Left ventricle myocardium superior (tissue), 1 donor: ENCODE measurements around the gene SNX14. TPM values are rescaled to one million over a fixed set of nuclear protein-coding genes. Genes with fewer than 3 reads are reported as not detected.

Source experiments
- ATAC-seq: fragments of 200-7000 bp; cut with Tn5 transposase; one replicate; pipeline ENCODE4 v1.9.1; 2020; ENCODE audit warnings: mild to moderate bottlenecking, moderate library complexity
- DNase-seq: peaks from one replicate; pipeline ENCODE4 v3.0.0-alpha.2; 2020
- intact Hi-C: fragments of 100-400 bp; cut with micrococcal nuclease; formaldehyde crosslinking; loops from one replicate; pipeline ENCODE4 v1.11.0; 2022
- total RNA-seq: library from RNA; stranded (reverse); fragmentation: NEBNext Ultra II Directional; extraction: Animal tissue kit (Norgen Biotek cat#: 25700); gene quantifications from one replicate; pipeline ENCODE4 v1.2.1, GENCODE V29; 2021
- donor health status: DM: no; HTN: yes; CAD: no; lungs with severe emphysema.

Gene SNX14
- total RNA-seq, 1 donor from 2014 or later: 28.8 TPM

DNA sequence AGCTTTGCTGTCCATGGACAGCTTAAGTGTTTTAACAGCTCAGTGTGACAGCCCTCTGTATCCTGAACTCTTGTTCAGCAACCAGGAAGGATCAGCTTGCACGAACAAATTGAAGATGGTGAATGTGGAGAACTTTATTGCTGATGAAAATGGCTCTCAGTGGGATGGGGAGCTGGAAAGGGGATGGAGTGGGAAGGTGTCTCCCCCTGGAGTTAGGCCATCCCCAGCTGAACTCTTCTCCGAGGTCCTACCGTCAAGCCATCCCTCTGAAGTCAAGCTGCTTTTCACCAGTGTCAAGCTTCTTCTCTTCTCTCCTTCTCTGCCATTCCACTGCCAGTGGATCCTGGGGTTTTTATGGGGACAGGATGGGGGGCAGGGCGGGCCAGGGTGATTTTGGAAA lies 117.1 kb downstream of the SNX14 start:
- DNase-seq (no peak), ATAC-seq (no peak)
- intact Hi-C loops: no loop called here

DNA sequence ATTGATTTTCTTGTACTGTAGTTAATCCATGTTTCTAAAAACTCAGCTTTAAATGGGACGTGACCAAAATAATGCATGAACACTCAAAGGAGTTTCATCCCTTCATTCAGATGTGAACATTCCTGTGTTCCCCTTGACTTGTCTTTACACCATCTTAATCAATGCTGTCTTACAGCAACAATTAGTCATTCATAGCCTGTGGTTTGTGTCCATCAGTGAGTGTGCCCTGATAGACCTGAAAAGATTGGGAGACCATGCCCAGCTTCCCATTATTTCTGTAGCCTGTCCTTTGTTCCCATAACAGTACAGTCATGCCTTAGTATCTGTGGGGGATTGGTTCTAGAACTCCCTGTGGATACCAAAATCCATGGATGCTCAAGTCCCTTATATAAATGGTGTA lies 119.9 kb downstream of the SNX14 start:
- intact Hi-C loops: no loop called here
- DNase-seq: no peak
- ATAC-seq: no peak

DNA sequence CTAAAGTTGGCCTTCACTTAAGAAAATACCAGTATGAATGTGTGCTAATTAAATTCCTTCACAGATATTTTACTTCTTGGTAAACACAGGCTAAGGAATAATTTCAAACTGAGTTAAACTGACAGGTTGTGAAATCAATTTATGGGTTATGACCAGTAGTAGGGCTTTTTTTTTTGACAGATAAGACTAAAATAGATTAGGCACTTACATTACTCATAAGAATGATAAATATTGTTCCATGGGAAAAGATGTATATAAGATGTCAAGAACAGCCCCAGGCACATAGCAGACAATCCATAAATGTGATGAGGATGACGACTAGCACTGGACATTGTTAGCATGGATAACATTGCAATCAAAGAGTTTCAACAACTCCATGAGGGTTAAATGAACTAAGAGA lies 120.9 kb downstream of the SNX14 start:
- ATAC-seq: no peak
- intact Hi-C loops: no loop called here
- no peak for DNase-seq

DNA sequence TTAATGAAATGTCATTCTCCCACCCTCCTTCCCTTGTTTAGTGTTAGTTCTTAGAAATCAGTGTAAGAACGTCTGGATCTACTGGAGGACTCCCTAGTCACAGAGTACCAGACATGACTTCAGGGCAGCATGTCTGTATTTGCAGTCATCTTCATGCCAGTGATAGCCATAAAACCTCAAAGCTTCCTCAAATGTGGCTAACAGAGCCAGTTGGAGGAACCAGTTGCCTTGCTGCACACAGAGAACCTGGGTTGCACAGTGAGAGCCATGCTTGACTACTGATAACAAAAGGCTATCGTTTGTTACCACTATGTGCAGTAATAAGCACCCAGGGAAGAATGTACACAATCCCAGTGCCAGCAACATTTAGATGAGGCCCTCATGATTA lies 123.6 kb downstream of the SNX14 start:
- no peak for ATAC-seq
- DNase-seq: no peak
- intact Hi-C loops: no loop called here

DNA sequence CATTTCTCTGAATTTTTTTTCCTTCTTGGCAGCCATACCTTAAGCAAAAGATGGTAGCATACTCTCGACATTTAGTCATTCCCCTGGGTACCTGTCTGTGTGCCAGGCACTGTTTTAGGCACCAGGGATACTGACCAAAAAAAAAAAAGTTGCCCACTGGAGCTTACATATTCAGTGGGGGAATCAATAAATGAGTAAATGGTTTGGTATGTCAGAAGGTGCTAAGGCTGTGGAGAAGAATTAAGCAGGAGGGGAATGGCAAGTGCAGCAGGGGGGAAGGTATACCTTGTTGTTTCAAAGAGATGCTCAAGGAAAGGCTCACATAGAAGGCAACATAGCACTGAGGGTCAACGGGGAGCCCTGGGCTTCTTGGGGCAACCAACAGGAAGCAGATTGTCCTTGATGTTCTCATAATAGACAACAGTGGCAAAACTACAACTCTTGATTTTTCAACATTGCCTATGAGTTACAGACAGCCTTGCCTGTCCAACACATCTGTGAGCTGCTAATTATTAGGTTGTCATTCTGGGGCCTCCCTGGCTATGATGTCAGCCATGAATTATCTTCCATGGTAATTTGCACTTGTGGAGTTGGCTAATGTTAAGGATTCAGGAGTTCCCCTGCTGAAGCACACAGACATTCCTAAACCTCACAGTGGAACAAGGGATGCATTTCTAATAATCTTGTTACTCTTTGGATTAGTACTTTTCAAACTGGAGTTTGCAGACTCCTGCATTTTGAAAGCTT lies 124.2 kb downstream of the SNX14 start:
- DNase-seq (no peak), ATAC-seq (no peak)
- intact Hi-C loops: no loop called here

DNA sequence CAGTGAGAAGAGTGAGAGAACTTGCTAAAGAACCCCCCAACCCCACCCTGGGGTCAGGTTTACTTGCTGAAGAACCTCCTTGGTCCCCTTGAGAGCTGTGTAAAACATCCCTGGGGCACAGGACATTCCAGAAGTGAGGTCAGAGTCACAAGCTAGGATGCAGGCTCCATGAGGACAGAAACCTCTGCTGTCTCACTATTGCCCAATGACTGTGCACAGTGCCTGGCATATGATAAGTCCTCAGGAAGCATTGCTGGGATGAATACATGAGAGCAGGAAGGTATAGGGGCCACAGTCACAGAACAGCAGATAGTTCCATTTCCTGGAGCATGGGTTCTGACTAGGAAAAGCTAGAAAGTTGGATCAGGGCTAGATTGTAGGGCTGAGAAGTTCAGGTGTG lies 125.3 kb downstream of the SNX14 start:
- ATAC-seq (no peak), DNase-seq (no peak)
- intact Hi-C loops: no loop called here

DNA sequence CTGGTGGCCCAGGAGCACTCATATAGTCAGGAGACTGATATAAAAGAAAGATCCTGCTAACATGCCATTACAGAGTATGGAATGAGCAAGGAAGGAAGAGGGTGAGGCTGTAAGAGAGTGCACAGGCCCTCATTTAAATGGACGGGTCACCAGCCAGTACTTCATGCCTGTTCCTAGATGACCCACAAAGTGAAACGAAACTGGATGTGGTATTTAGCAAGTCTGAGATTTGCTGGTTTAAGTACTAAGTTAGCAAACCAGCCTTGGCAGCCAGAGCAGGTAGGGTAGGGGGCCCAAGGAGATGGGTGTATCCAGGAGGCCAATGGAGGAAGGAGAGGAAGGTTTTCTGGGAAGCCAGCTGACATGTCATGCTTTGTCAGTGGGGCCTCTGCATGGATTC lies 127.9 kb downstream of the SNX14 start:
- ATAC-seq: no peak
- intact Hi-C loops: no loop called here
- DNase-seq: no peak

DNA sequence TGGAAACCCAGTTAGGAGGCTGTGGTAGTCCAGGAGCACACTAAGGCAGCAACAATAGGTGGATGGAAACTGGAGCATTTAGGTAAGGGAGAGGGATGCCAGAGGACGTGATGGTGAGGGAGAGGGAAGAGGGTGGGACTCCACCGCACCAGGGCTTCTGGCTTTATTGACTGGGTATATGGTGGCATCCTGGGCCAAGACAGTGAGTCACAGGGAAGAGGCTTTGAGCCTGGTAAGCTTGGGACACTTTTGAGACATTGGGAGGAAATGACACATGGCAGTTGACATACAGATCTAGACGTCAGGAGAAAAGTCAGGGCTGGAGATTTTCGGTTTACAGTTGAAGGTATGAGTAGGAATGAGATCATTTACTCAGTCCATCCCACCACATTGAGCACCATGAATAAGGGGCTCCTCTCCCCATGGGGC lies 128.9 kb downstream of the SNX14 start:
- DNase-seq: no peak
- intact Hi-C loops: no loop called here

DNA sequence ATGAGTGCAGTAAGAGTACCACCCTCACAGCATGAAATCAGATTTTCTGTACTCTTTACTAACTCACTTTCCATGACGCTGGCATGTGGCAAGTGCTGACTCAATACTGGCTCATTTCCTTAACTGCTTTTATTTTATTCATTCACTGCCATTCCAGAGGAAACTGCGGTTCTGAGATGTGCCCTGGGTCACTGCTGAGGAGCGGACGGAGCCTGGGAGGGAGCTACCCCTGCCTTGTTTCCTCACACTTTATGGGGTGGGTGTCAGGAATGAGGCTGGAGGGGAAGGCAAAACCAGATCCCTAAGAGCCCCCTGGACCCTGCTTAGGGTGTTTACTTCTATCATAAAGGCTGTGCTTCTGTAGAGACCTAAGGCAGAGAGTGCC lies 129.4 kb downstream of the SNX14 start:
- no peak for ATAC-seq
- no peak for DNase-seq
- intact Hi-C loops: no loop called here

More for the DNA sequence above, 128.9 kb downstream of the SNX14 start:
- ATAC-seq: no peak

DNA sequence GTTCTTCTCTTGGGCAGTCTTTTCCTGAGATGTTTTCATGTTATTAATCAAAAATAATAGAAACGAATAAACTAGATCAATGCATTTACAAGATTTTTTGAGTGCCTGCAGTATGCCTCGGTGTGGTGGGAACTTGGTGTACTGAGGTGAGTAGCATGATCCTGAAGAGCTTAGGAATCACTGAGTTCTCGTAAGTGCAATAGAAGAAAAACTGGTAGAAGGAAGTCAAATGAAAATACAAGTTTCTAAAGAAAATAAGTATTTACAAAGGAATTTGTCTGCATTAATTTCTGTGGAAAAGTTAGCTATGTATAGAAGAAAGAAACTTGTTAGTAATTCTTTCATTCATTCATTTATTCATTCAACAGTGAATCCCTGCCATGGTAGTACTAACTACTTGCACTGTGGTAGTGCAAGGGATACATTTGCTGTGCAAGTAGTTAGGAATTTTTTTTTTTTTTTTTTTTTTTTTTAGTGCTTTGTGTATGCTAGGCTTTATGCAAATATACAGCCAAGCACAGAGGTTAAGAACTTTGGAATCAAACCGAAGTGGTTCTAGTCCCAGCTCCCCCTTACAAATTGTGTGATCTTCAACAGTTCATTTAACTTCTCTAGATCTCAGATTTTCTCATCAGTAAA lies 129.9 kb downstream of the SNX14 start:
- ATAC-seq (no peak), DNase-seq (no peak)
- intact Hi-C loops: no loop called here

DNA sequence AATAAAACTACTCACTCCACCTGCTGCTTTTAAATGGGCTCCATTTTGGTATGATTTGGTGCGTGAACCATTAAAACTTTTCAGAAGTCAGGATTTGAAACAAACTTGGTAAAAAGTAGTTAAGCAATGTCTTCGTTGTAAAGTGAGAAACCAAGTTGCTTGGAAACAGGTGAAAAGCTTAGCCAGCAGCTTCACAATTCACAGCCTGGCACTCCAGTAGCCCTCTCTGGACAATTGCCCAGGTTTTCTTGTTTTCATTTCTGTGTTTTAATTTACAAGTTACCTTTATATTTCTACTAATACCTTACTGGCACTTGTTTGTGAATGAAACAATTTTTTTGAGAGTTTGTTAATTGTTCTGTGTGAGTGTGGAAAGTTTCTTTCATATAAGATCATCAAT lies 131.0 kb downstream of the SNX14 start:
- intact Hi-C loops: no loop called here
- ATAC-seq (no peak), DNase-seq (no peak)

DNA sequence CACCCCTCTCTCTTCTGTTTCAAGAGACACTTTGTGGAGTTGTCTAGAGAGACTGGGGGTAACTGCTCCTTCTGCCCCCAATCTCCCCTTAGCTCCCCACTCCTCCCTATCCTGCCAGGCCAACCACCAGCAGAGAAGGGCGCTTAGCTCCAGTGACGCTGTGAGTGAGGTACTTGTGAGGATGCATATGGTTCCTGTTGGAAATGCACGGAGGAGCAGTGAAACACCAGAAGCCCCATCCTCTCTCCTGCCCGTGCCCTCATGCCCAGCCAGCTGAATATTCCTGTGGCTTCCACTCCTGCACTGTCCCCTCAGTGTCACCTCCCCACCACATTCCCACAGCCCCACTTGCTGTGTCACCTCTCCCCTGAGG lies 131.9 kb downstream of the SNX14 start:
- DNase-seq (no peak), ATAC-seq (no peak)
- intact Hi-C loops: no loop called here

DNA sequence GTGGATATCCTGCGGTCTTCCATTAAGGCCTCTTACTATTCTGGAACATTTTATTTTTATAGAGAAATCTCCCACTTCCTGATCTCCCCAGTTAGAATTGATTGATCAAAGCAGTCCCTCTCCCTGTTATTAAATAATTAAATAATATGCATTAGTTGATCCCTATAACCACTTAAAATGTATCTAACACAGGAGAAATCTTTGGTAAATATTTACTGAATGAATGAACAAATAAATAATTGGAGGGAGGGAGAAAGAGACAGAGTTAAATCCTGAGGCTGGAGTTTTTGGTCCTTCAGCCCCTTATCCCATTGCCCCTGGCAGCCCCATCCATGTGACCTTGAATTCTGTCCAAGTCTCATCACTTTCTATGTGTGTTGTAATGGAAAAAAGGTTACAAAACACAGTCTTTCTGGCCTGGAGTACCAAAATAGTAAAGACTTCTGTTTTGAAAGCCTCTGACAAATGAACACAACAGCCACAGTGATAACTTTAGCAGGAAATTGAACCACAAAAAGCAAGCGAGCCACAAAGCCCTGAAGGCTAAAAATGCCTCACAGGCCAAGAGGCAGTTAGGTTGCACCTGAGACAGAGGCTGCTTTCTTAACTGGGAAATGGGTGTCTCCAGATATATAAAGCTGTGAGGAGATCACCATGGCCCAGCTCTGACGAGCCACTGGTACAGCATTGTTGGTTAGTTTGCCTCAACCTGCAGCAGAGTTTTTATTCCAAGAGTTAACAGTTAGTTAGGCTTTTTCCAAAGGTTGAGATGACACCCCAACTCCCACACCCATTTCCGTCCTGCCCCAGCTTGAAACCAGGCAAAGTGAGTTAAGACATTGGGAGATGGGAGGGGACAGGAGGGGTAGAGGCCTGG lies 132.5 kb downstream of the SNX14 start:
- intact Hi-C loops: no loop called here
- DNase-seq: no peak
- peak; percentile 59 for ATAC-seq

DNA sequence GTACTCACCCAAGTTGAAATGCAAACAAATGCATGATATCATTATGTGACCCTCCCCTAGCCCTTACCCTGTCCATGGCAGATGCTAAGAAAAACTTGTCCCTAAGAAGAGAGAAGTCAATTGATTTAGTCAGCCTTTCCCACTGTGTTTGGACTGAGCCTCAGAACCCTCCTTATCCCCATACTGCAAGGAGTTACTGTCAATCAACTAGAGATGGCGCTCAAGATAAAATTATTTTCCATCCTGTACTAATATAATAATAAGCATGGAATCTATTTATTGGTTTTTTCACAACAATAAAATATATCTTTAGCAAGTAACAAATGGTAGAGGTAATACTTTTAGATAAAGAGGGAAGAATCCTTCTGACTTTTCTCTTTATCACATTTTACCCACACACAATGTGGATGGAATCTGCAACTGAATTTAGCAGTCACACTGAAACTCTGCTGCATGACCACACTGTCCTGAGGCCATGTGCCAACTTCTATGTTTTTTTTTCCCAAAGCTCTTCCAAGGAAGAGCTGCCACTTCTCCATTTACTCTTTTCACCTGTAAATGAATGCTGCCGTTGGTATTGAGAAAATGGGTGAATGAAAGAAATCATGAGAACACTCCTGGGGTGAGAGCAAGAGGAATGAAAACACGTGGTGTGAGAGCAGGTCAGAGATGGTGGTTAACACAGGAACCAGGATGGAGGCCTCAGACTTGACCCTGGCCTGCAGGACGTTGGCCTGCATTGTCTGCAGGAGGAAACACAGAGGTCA lies 133.3 kb downstream of the SNX14 start:
- peak; percentile 40 for ATAC-seq
- intact Hi-C loops: no loop called here
- DNase-seq: no peak

DNA sequence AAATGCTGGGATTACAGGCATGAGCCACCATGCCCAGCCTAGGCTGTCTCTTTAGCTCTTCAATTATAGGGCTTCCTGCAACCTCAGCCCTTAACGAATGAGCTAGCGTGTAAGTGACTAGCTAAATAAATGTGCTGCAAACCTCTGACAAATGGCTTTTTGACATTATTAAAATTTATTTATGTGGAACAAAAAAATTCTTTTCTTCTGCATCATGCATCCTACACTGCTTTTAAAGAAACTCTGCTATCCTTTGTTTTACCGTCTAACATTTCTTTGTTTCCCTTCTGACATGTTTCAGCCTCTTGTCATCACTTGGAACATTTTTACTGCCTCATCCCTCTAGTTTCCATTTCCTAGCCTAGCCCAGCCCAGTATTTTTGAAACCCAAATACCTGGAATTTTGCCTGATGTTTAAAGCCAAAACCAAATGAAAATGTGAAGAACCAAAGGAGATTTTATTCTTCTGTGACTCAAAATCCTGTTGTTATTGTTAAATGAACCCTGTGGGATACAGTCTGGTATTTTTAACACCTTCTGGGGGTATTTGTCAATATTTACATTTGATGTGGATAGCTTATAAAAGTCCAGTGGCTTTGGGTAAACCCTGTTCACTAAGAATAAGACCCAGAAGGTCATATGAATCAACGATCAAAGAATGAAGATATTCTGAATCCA lies 134.3 kb downstream of the SNX14 start:
- ATAC-seq (peak; percentile 64), DNase-seq (no peak)
- intact Hi-C loops: no loop called here

DNA sequence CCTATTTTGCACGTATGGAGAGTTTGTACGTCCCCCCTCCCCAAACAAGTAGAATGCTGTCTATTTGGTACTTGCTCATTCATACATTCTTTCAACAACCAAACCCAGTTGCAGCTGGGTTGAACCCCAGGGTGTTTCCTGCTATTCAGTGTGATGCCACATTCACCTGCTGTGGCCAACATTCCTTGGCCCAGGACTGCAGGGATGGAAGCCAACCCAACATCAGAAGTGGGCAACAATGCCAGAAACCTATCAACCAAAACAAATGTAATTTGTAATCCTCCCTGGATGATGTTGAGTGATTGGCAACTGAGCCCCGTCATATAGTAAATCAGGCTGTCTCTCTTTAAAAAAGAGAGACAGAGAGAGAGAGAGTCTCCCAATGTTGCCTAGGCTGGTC lies 134.9 kb downstream of the SNX14 start:
- intact Hi-C loops: no loop called here
- peak; percentile 8 for ATAC-seq
- DNase-seq: no peak

DNA sequence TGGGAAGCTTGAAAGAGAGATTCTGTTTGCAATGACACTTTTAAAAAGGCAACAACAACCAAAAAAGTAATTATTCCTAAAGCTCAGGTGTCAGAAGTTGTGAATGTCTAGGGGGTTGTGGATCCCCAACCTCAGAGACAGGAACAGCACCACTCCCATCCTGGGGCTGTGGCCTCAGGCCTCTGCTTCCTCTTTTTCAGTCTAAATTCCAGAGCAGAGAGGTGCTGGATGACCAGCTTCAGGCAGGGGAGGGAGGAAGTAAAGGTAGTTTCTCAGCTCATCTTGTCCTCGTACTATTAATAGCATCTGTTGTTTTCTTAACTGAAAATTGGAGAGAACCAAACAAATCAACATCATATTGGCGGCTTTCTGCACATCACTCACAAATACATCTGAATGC lies 135.5 kb downstream of the SNX14 start:
- no peak for DNase-seq
- no peak for ATAC-seq
- intact Hi-C loops: no loop called here

DNA sequence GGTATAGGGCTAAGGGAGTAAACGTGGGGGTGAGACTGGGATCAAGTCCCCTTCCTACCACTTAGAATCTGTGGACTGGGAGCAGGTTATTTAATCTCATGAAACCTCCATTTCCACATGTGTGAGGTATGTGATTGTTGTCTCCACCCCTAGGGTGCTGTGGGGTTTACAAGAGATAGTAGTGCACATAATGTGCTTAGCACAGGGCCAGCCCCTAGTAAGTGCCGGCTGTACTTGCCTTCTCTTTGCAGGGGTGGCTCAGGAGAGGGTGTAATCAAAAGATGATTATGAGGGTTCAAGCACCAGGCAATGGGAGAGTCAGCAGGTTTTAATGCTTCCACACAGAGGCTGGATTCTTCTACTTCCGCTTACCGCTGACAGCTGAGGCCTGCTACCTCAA lies 136.9 kb downstream of the SNX14 start:
- intact Hi-C loops: no loop called here
- ATAC-seq: peak; percentile 15
- DNase-seq: no peak
